GM12865 (cell line): ENCODE data around the gene POU2F1.

Source experiments
- DNase-seq: peaks from one replicate; pipeline ENCODE4 v3.0.0; 2010; ENCODE audit warnings: low read depth
- H3K4me3 ChIP-seq: 2 replicates; pipeline ENCODE4 v1.5.1; 2011; ENCODE audit warnings: mild to moderate bottlenecking, low read depth, low read length, control low read depth
- TF ChIP-seq, protein P1 (sequence below): IDR thresholded peaks from 2 replicates; pipeline ENCODE4 v1.5.1; 2011; ENCODE audit warnings: low read length, control low read depth, low read depth, inconsistent platforms; ENCODE audit not compliant: insufficient read depth; ENCODE audit errors: missing control alignments

POU2F1 gene

DNA sequence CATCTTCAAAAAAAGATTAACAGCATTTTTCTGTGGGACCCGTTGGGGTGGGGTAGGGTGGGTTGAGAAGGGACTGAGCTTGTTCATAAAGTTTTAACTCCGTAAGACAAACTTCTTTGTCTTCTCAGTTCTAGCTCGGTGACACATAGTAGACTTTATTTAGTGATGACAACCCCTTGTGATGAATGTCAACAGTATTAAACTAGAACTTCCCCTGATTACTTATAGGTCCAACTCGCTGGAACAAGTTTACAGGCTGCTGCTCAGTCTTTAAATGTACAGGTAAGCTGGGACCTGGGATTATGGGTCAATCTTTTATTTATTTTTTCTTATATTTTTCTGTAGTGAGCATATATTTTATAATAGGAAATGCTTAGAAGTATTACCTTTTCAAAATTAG, 149.2 kb downstream of the POU2F1 start:
- DNase-seq, result no peak
- TF ChIP-seq, protein P1, sequence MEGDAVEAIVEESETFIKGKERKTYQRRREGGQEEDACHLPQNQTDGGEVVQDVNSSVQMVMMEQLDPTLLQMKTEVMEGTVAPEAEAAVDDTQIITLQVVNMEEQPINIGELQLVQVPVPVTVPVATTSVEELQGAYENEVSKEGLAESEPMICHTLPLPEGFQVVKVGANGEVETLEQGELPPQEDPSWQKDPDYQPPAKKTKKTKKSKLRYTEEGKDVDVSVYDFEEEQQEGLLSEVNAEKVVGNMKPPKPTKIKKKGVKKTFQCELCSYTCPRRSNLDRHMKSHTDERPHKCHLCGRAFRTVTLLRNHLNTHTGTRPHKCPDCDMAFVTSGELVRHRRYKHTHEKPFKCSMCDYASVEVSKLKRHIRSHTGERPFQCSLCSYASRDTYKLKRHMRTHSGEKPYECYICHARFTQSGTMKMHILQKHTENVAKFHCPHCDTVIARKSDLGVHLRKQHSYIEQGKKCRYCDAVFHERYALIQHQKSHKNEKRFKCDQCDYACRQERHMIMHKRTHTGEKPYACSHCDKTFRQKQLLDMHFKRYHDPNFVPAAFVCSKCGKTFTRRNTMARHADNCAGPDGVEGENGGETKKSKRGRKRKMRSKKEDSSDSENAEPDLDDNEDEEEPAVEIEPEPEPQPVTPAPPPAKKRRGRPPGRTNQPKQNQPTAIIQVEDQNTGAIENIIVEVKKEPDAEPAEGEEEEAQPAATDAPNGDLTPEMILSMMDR, result no peak
- no peak overlapping the region for H3K4me3 ChIP-seq

DNA sequence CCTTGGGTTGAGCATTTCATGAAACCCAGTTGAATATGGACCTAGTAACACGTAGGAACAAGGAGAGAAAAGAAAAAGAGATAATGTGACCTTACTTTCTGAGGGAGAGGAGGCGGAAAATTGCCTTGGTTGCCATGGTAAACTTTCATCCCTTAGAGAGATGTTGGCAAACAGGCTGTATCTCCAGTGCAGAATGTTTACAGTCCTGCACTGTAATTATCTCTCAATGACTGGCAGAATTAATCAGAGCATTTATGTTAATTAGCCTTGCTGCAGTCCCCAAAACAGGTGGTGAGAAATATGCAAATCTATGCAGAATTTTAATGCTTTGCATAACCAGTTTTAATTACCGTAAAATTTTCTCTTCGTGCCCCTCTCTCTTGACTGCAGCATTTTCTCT, 150.3 kb downstream of the POU2F1 start:
- TF ChIP-seq, protein P1, result no peak
- no peak overlapping the region for H3K4me3 ChIP-seq
- DNase-seq, result no peak

- no peak overlapping the region for H3K4me3 ChIP-seq
- no peak for DNase-seq
- TF ChIP-seq, protein P1, result no peak
Measured at GRCh38 chr1:167373398-167373797, 152.7 kb downstream of the POU2F1 start.

GRCh38 chr1:167373986-167374385, 153.3 kb downstream of the POU2F1 start:
- DNase-seq, result no peak
- TF ChIP-seq, protein P1, result no peak
- H3K4me3 ChIP-seq, result no peak overlapping the region

DNA sequence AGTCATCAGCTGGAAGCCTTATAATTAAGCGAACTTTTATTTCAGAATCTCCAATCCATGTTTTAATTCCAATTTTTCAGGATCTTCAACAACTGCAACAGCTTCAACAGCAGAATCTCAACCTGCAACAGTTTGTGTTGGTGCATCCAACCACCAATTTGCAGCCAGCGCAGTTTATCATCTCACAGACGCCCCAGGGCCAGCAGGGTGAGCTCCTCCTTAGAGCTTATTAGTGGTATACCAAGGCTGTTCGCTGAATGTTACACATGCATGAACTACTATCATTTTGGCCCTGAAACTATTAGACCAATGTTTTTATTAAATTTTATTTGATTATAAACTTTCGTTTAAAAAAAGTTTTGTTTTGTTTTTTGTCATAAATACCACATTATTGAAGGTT, 155.3 kb downstream of the POU2F1 start:
- DNase-seq, result no peak
- H3K4me3 ChIP-seq, result no peak overlapping the region
- TF ChIP-seq, protein P1, result no peak

DNA sequence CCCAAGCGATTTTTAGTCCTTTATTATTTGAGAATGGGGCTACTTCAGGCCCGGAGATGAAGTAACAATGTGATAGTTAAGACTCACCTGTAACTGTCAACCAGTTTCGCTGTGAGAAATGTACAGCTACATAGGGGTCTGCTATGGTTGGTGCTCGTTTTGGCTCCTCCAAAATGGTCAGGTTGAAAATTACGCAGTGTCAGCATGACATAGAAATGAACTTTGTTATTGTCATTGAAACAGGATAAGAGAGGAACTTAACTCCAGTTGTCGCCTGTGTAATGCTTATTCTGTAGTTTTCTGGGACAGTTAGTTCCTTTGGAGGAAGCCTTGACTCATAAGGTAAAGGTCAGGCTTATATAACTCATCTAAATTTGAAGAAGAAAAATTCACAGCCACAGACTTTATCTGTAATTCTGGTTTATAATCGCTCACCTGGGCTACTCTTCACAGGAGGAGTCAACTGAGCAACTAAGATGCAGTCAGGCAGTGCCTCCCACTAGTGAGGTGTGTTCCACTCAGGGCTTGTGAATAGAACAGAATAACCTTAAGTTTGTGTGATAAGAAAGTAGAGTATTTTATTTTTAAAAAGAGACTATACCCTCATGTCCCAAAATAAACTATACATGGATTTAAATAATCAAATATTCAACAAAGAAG, 166.7 kb downstream of the POU2F1 start:
- TF ChIP-seq, protein P1, result no peak
- H3K4me3 ChIP-seq, result no peak overlapping the region
- no peak for DNase-seq

DNA sequence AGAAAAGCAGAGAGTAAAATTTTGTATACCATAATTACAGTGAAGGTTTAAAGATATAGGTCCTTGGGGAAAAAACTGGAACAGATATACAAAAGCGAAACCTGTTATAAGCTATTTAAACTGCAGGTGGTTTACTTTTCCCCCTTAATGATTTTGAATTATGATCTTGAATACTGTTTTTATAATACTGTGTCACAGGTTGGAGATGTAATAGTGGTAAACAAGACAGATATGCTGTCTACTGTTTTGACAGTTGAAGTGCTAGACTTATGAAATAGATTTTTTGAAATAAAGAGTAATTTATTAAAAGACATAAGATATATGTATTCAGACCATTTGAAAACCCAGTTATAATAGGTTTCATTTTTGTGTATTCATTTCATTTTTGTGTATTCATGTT, 168.3 kb downstream of the POU2F1 start:
- no peak for DNase-seq
- no peak overlapping the region for H3K4me3 ChIP-seq
- TF ChIP-seq, protein P1, result no peak
